Hematopoietic multipotent progenitor cell treated with erythropoietin and hydrocortisone succinate and interleukin-3 and kit ligand, for 17 days (in vitro differentiated cells): Measurements from ENCODE around the gene TTC31.
A peak's percentile ranks its signal among the peaks of the same experiment; 100 is the strongest.

Source experiments
- DNase-seq: peaks from one replicate; pipeline ENCODE4 v3.0.0-alpha.2; 2015; ENCODE audit warnings: low spot score

TTC31 gene

GRCh38 chr2:74488643-74489481 lies 6.0 kb downstream of the TTC31 start:
- DNase-seq, result no peak

DNA sequence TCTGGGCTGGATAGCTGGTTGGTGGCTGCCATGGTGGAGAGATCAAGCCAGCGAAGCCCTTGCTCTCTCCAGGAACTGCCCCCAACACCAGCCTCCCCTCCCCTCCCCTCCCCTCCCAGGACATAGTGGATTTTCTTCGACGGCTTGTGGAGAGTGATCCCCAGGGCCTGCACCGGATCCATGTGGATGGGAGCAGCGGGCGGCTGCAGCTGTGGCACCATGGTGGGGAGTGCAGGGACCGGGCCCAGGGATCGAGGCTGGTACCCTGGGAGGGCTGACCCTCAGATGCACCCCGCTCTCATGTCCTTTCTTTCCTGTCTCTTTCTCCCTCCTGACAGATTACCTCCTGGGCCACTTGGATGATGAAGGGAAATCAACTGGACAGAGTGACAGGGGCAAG lies 7.0 kb downstream of the TTC31 start:
- no peak for DNase-seq

DNA sequence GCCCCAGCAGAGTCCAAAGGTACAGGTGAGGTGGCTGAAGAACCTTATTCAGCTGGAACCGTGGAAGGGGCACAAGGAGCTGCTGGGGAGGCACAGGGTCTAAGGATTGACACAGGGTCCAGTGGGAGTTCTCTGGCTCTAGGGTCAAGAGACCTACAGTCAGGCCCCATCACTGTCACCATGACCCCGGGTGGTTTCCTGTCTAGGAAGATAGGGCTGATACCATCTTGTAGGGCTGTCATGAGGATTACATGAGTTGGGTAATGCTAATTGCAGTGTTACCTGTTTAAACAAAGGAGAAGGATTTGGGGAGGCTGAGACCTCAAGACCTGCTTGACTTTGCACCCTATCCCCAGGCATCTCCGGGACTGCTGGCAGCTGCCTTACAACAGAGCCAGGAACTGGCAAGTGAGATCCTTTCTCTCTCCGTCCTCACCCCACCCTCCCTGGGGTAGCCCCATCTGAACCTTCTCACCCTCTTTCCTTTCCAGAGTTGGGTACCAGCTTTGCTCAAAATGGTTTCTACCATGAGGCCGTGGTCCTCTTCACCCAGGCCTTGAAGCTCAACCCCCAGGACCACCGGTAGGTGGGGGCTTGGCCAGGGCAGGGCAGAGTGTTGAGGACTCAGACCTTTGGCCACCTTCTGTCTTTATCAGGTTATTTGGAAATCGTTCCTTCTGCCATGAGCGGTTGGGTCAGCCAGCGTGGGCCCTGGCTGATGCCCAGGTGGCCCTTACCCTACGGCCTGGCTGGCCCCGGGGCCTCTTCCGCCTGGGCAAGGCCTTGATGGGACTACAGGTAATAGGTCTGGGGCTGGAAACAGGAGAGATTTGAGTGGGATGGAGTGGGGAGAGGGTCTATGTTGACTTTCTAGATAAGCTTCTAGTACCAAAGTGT lies 9.0 kb downstream of the TTC31 start:
- no peak for DNase-seq

- DNase-seq, result no peak
These were observed 10.7 kb downstream of the TTC31 start for GRCh38 chr2:74493546-74493945.

DNA sequence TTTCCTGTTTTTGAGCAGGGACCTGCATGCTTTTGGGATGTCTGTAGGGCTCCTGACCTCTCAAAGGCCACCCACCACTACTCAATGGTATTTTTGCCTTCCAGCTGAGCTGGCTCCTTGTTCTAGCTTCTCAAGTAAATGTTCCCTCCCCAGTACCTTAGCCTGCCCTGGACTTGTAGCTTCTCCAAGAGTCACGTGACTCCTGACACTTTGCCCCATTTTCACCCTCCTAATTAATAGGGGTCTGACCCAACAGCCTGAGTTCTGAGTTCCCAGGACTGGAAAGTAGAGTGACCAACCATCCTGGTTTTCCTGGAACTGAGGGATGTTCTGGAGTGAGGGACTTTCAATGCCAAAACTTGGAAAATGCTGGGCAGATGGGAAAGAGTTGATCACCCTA lies 12.6 kb downstream of the TTC31 start:
- DNase-seq, result no peak

- DNase-seq, result no peak
These were observed 14.3 kb downstream of the TTC31 start for GRCh38 chr2:74496997-74497776.

DNA sequence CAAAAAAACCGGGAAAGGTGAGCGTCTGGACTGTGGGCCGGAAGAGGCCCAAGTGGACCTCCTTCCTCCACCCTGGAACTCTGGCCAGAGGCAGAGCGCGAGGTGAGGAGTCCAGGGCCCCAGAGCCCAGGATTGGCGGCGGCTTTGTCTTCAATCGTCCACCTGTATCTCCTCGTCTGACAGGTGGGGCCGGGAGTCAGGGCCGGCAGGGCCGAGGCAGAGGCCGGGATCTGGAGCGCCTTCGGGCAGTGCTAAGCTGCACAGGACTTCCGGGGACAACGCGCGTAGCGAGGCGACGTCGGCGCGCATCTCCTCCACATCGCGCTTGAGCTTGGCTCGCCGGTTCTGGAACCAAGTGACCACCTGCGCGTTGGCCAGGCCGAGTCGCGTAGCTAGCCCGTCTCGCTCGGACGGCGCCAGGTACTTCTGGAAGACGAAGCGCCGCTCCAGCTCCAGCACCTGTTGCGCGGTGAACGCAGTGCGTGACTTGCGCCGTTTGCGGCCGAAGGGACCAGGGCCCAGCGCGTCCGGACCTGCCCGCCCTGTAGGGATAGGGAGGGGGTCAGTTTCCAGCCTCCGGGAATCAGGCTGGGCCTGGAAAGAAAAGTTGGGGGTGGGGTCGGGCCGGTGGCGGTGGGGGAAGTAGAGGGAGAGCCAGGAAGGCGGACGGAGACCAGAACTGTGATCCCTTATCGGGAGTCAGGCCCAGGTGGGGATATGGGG lies 15.1 kb downstream of the TTC31 start:
- no peak for DNase-seq

- no peak for DNase-seq
These were observed 15.8 kb downstream of the TTC31 start for GRCh38 chr2:74498500-74499266.

GRCh38 chr2:74499267-74499939 lies 16.5 kb downstream of the TTC31 start, which contains the start of gene LBX2:
LBX2 (minus strand) TSS chr2:74499603; CDS start chr2:74499537, 66 bp downstream.
- no peak for DNase-seq

- no peak for DNase-seq
These were observed 17.2 kb downstream of the TTC31 start for GRCh38 chr2:74499940-74500577.

DNA sequence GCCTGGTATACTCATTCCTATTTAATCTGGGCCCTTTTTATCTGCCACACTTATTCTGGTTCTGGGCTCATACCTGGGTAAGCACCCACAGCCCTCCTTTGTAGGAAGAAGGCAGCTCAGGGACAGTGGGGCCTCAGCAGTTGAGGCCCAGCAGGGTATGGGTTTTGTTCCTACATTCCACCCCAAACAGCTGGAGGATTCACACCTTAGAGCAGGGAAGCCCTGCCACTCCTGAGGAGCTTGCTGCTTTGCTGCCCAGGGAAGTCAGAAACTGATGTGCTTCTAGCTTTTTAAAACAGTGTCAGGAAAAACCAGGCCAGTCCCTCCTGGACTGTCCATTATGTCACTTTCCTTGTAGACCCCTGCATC lies 17.7 kb downstream of the TTC31 start:
- no peak for DNase-seq

DNA sequence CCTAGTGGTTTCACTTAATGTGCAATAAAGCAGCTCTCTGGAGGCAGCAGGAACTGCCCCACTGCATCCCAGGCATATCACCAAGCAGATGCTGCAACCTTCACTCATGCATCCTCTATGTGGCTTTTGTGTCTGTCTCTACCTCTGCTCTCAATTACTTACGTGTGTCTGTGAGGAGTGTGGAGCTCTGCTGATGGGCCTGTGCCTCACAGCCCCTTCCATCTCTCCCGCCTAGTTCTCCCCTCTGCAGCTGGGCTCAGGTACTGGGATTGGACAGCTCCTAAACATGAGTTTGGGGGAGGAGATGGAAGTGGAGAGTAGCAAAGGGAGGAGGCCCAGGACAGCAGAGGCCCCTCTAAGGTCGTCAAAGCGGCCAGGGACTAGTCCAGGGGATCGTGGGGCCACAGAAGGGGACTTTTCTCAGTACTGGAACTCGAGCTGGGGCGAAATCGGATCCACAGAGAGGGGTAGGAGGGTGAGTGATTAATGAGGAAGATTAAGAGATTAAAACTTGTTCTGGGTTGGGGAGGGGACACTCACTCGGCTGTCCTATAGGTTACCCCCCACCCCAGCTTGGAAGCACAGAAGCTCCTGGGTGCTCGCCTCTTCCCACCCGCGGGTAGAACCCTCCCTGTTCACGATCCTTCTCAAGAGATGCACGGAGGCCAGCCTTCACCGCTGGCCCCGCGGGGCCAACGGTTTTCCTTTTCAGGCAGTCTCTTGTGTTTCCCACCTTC lies 18.6 kb downstream of the TTC31 start:
- DNase-seq, result no peak

DNA sequence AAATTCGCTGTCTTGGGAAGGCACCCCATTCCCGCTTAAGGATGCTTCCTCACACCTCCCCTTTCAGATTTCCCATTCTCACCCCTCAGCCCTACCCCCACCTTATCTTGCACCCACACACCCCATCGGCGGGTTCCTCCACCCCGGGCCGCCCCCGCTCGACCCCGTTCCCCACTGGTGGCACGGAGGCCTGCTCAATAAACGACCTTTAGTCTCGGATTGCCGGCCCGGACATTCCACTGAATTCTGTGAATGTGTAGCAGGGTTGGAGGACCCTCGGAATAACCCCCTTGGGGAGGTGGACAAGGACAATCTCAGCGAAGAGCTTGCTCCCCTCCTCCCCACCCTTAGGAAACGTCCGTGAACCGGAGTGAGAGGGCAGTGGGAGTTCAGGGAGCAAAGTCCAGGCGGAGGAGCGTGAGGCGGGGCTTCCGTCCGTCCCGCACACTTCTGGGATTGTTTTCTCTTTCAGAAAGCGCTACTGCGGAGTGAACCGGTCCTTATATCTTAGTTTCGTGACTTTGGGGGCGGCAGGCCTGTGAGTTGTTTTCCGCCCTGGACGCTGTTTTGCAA lies 19.4 kb downstream of the TTC31 start:
- DNase-seq, result no peak

- DNase-seq, result peak; percentile 64
These were observed 20.0 kb downstream of the TTC31 start for GRCh38 chr2:74502720-74503505.

DNA sequence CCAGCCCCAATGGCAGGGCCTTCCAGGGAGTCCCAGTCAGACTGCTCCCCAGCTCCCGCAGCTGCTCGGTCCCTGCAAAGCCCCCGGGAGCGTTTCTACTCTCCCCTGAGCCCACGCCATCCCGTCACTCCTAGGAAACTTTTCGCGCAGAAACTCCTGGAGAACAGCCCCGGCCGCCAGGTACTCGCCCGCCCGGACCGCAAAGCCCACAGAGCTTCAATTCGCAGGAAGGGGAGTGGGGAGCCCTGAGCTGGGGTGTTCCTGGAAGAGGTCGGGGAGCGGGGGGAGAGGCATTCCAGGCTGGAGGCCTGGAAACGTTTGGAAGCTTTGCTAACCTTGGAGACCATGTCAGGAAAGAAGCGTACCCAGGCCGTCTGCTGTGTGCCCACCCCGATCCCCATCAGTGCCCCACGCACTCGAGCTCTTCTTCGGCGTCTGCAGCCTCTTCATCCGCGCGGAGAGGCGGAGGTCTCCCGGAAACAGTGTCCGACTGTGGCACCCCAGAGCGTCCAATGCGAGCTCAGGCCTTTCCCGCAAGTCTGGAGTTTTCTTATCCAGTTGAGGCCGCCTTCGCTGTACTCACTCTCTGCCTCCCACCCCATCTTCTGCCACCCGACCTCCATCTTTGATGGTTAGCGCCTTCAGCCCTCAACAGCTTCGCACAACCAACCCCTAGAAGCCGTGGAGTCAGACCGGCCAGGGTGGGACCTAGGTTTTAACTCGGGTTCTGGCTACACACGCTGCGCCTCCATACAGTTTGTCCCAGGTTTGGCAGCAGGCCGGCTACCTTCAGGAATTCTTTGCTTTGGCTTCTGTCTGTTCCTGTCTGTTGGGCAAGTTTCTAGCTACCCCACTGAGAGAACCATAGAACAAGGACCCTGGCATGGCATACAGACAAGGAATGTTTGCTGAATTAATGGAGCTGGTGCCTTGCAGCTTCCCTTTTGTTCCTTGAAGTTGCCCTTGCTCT lies 20.9 kb downstream of the TTC31 start:
- no peak for DNase-seq

GRCh38 chr2:74504591-74504990 lies 21.7 kb downstream of the TTC31 start:
- DNase-seq, result no peak
